HG02588 (cell line): Measurements from ENCODE around the gene MS4A6A.
"Not testable (repeated sequence)": the region's sequence is repeated elsewhere in the genome, so short reads cannot be mapped to it uniquely, and the experiment has no call there.

Experiments
- ATAC-seq: cut with Tn5 transposase; IDR thresholded peaks from one replicate; pipeline ENCODE4 v1.9.1; 2021; ENCODE audit warnings: mild to moderate bottlenecking, moderate library complexity; ENCODE audit not compliant: unreplicated experiment

MS4A6A gene

DNA sequence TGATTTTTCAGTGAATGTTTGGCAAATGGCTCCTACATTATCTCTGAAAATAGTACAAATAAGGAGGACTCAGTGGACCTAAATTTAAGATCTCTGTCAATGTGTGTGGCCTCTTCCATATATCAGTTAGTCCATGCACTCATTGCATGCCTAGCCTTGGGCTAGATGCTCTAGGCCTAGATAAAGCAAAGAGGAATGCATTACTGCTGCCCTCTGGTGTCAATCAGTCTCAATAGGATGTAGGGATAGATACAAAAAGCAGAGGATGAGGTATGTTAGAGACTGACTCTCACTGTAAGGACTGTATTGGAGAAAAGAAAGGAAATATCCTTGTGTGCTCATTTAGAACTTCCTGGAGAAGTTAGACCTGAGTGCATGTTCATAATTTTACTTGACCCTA is 52.4 kb downstream of the MS4A6A start:
- ATAC-seq: no peak

DNA sequence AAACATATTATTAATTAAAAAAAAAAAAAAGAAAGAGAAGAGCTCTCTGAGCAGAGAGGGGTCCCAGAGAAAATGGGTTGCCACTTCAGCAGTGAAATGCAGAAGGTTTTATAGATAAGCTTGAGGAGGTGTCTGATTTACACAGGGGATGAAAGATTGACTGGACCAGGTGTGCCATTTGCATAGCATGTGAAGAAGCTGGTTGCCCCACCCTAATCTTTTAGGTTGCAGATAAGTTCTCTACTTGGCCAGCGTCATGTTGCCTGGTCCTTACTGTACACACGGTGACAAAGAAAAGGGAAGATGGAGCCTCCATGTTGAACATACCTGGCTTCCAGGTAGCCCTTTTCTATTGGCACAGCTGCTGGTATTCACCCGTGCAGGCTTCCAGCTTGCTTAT is 53.0 kb downstream of the MS4A6A start:
- ATAC-seq: no peak

DNA sequence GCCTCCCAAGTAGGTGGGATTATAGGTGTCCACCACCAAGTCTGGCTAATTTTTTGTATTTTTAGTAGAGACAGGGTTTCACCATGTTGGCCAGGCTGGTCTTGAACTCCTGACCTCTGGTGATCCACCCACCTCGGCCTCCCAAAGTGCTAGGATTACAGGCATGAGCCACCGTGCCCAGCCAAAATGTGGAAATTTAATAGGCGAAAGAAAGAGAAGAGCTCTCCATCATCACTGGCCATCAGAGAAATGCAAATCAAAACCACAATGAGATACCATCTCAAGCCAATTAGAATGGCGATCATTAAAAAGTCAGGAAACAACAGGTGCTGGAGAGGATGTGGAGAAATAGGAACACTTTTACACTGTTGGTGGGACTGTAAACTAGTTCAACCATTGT is 54.0 kb downstream of the MS4A6A start:
- ATAC-seq: not testable (repeated sequence)

DNA sequence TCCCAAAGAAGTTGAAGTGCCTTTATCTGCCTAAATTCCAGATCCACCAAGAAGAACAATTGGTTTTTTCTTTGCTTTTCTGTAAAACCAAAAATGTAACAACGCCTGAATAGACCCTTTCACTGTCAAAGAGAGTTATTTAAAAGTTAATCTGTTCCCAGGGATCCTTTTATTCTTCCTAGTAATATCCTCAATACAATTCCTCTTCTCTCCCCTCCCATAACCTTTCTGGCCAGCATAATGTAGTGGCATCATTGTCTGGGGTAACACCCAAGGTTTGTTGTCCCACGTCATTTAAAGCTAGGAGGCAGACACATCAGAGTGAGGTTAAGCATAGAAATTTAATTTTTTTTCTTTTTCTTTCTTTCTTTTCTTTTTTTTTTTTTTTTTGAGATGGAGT is 54.5 kb downstream of the MS4A6A start:
- ATAC-seq: no peak

DNA sequence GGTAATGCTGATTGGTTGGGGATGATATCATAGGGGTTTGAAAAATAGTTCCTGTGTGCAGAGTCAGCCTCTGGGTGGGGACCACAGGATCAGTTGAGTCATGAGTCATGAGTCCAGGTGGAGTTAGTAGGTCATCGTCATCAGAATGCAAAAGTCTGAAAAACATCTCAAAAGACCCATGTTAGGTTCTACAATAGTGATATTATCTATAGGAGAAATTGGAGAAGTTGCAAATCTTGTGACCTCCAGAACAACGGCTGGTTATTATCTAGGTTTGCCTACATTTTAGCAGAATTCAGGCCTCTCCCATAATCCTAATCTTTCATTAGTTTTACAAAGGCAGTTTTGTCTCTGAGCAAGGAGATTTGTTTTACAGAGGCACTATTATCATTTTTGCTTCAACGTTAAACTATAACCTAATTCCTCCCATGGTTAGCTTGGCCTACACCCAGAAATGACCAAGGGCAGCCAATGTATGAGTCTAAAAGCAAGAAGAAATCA is 55.5 kb downstream of the MS4A6A start:
- no peak for ATAC-seq

DNA sequence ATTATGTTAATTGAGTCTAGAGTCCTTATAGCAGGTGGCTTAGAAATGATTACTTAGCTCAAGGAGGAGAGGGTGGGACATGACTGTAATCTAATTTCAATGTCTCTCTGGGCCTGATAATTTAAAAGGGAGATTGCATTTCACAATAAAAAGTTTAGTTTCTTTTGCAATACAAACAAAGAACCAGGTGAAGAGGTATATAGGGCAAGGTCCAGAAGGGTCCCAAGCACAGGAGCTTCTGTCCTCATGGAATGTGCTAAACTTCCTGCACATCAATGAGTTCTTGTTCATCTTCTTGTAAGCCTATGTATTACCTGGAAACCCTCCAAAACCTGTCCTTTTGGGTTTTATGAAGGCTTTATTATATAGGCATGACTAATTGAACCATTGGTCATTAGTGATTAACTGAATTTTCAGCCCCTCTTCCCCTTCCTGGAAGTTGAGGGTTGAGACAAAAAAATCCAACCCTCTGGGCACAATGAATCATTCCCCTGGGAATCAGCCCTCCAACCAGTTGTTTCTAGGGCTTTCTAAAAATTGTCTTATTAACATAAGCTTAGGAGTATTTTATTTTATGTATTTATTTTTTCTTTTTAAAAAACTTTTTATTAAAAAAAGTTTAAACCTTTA is 56.8 kb downstream of the MS4A6A start:
- no peak for ATAC-seq

DNA sequence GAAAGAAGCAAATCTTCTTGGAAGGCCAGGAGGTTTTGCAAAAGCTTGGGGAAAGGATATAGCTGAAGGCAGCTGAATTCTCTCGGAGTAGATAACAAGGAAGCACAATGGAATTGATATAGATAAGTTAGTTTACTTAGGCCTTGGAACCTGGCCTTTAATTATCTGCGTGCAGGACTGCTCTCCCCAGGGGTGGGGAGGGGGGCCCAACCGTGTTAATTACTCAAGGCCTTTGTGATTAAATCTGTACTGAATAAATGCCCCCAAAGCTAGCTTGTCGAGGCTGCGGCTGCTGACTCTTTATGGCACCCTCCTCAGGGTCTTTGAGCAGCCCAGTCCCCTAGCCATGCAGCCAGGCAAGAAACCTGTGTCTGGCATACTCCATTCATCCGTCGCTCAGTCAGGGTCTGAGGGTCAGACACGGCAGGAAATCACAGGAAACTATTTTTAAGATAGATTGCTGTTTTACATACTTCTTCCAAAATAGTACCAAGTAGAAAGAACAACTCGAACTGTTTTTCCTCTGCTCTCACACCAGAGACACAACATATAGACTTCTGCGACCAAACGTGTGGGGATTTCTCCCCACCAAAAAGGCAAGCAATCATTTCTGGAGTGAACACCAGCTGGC is 58.0 kb downstream of the MS4A6A start:
- ATAC-seq: no peak
